CD4-positive, alpha-beta T cell treated with Interferon alpha-2 for 1 hour (primary cell): ENCODE results near the gene ATXN7L2.

Experiments
- DNase-seq, 2 donors: peaks; one replicate each; pipeline ENCODE4 v3.0.0-alpha.2; 2020 to 2022

Gene ATXN7L2

GRCh38 chr1:109476825-109477224 lies 6.9 kb upstream of the ATXN7L2 start:
- no peak for DNase-seq

- no peak for DNase-seq
These were observed 5.9 kb upstream of the ATXN7L2 start for GRCh38 chr1:109477821-109478220.

- DNase-seq, result peak in 1 of 2 donors; percentile 56
These were observed 4.9 kb upstream of the ATXN7L2 start for GRCh38 chr1:109478806-109479205.

- DNase-seq, result no peak
These were observed 4.4 kb upstream of the ATXN7L2 start for GRCh38 chr1:109479311-109479710.

- DNase-seq, result no peak
These were observed 3.8 kb upstream of the ATXN7L2 start for GRCh38 chr1:109479901-109480300.

- DNase-seq, result no peak
These were observed 2.1 kb upstream of the ATXN7L2 start for GRCh38 chr1:109481646-109482045.

- DNase-seq, result no peak
These were observed 1.5 kb upstream of the ATXN7L2 start for GRCh38 chr1:109482242-109482641.

GRCh38 chr1:109482791-109483671 lies 674 bp upstream of the ATXN7L2 start:
- DNase-seq, result peak; percentile 22 to 63

GRCh38 chr1:109484519-109484975 lies 842 bp downstream of the ATXN7L2 start:
- no peak for DNase-seq

- no peak for DNase-seq
These were observed 1.3 kb downstream of the ATXN7L2 start for GRCh38 chr1:109485001-109485400.

GRCh38 chr1:109487261-109487660 lies 3.6 kb downstream of the ATXN7L2 start:
- DNase-seq, result no peak

- no peak for DNase-seq
These were observed 4.5 kb downstream of the ATXN7L2 start for GRCh38 chr1:109488201-109488600.

- DNase-seq, result no peak
These were observed 5.0 kb downstream of the ATXN7L2 start for GRCh38 chr1:109488696-109489095.

GRCh38 chr1:109490029-109490933 lies 6.6 kb downstream of the ATXN7L2 start:
- peak; percentile 72 to 84 for DNase-seq

GRCh38 chr1:109490934-109491302 lies 7.2 kb downstream of the ATXN7L2 start:
- no peak for DNase-seq

GRCh38 chr1:109491372-109491771 lies 7.7 kb downstream of the ATXN7L2 start:
- DNase-seq, result no peak

GRCh38 chr1:109492779-109493178 lies 9.1 kb downstream of the ATXN7L2 start:
- no peak for DNase-seq

GRCh38 chr1:109493227-109493626 lies 9.5 kb downstream of the ATXN7L2 start:
- no peak for DNase-seq

GRCh38 chr1:109493805-109494539 lies 10.3 kb downstream of the ATXN7L2 start, which contains the start of gene CYB561D1:
CYB561D1 (plus strand) TSS chr1:109494094; CDS start chr1:109494140, 46 bp downstream.
- DNase-seq, result peak; percentile 86 to 89

GRCh38 chr1:109495738-109496137 lies 12.0 kb downstream of the ATXN7L2 start:
- no peak for DNase-seq

GRCh38 chr1:109497449-109498160 lies 13.9 kb downstream of the ATXN7L2 start:
- no peak for DNase-seq
